Ramos (cell line): ENCODE measurements around the gene LYPD6.

ENCODE experiments used
- in situ Hi-C: fragments of 300-500 bp; cut with MboI; formaldehyde crosslinking; loops from one replicate; pipeline ENCODE4 v1.14.3; 2022; ENCODE audit warnings: low sequenced_read_pairs; ENCODE audit not compliant: unreplicated experiment

LYPD6 gene

GRCh38 chr2:149346272-149346671, 15.9 kb downstream of the LYPD6 start:
- in situ Hi-C loops = no loop called here

GRCh38 chr2:149348291-149348690, 17.9 kb downstream of the LYPD6 start:
- in situ Hi-C loops = no loop called here

GRCh38 chr2:149353421-149353820, 23.0 kb downstream of the LYPD6 start:
- in situ Hi-C loops = no loop called here

- in situ Hi-C loops = no loop called here
Measured at GRCh38 chr2:149355716-149356422, 25.5 kb downstream of the LYPD6 start.

- in situ Hi-C loops = no loop called here
Measured at GRCh38 chr2:149357058-149357457, 26.7 kb downstream of the LYPD6 start.

GRCh38 chr2:149360106-149360505, 29.7 kb downstream of the LYPD6 start:
- in situ Hi-C loops = no loop called here

GRCh38 chr2:149363958-149364357, 33.6 kb downstream of the LYPD6 start:
- in situ Hi-C loops = no loop called here

GRCh38 chr2:149364839-149365238, 34.5 kb downstream of the LYPD6 start:
- in situ Hi-C loops = no loop called here

- in situ Hi-C loops = no loop called here
Measured at GRCh38 chr2:149365931-149366583, 35.7 kb downstream of the LYPD6 start.

- in situ Hi-C loops = no loop called here
Measured at GRCh38 chr2:149370061-149370775, 39.8 kb downstream of the LYPD6 start.

- in situ Hi-C loops = no loop called here
Measured at GRCh38 chr2:149371476-149371875, 41.1 kb downstream of the LYPD6 start.

GRCh38 chr2:149375801-149376361, 45.5 kb downstream of the LYPD6 start:
- in situ Hi-C loops = no loop called here

GRCh38 chr2:149380205-149380604, 49.8 kb downstream of the LYPD6 start:
- in situ Hi-C loops = no loop called here

- in situ Hi-C loops = no loop called here
Measured at GRCh38 chr2:149383340-149383739, 53.0 kb downstream of the LYPD6 start.

GRCh38 chr2:149385350-149385749, 55.0 kb downstream of the LYPD6 start:
- in situ Hi-C loops = no loop called here

GRCh38 chr2:149387411-149387810, 57.0 kb downstream of the LYPD6 start:
- in situ Hi-C loops = no loop called here

GRCh38 chr2:149388120-149388816, 57.9 kb downstream of the LYPD6 start:
- in situ Hi-C loops = no loop called here

GRCh38 chr2:149389506-149390167, 59.2 kb downstream of the LYPD6 start:
- in situ Hi-C loops = no loop called here

GRCh38 chr2:149393614-149394013, 63.2 kb downstream of the LYPD6 start:
- in situ Hi-C loops = no loop called here

- in situ Hi-C loops = no loop called here
Measured at GRCh38 chr2:149394864-149395263, 64.5 kb downstream of the LYPD6 start.
